CD4-positive, alpha-beta T cell treated with Interleukin-1 beta for 1 hour (primary cell): ENCODE results near the gene POLR2E.
"Not testable (repeated sequence)": the region's sequence is repeated elsewhere in the genome, so short reads cannot be mapped to it uniquely, and the experiment has no call there.

Experiments
- DNase-seq, 2 donors: peaks; one replicate each; pipeline ENCODE4 v3.0.0-alpha.2; 2020 to 2022

The POLR2E gene

DNA sequence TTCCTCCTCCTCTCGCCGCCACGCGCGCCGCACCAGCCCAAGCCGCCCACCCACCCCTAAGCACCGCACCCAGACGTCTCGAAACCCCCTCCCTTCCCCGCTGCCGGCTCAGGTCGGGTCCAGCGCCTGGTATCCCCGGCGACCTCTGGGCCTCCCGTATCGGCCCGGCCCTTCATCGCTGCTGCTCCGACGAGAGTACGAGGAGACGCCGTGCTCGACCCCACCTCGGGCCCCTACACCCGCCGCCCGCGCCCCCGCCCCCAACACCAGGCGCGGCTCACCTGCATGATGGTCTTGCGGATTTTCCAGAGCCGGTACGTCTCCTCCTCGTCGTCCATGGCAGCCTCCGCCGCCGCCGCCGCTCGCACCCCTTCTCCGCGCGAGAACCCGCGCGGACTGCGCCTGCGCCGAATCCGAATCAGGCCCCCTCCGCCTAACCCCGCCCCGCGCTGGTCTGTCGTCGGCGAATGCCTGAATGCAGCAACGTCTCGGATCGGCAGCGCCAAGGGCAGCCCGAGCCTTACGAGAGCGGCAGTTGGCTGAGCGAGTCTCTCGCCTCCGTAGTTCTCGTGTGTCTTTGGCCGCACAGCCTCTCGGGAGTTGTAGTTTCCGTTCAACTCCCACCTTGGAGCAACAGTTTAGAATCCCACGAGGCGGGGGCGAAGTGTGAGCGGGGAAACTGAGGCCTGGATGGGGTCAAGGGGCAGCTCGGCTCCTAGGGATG lies at the start of gene POLR2E:
Gene POLR2E, minus strand, starts transcription at position 398 of the 724 bp plus-strand sequence. Its CDS starts 60 bp downstream, at position 338.
- DNase-seq, result peak; percentile 98

GRCh38 chr19:1144741-1145140 lies 49.6 kb upstream of the POLR2E start:
- no peak for DNase-seq

DNA sequence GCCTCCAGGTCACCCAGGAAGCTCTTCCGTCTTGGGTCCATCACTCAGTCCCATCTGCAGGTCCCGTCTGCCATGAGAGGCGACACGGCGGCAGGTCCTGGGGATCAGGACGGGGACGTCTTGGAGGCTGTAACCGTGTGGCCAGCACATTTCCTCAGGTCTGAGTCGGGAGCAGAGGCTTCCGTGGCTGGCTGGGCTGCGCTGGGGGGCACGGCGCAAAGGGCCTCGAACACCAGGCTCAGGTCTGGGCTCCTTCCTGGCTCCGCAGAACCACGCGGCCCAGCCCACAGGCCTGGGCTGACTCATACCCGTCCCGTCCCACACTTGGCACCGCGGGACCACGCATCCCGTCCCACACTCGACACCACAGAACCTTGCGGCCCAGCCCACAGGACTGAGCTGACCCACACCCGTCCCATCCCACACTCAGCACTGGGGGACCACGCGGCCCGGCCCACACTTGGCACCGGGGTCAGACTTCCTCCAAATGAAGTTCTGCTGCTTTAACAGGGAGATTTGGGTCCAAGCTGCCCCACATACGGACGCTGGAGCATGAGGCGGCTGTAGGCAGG lies 48.7 kb upstream of the POLR2E start:
- no peak for DNase-seq

DNA sequence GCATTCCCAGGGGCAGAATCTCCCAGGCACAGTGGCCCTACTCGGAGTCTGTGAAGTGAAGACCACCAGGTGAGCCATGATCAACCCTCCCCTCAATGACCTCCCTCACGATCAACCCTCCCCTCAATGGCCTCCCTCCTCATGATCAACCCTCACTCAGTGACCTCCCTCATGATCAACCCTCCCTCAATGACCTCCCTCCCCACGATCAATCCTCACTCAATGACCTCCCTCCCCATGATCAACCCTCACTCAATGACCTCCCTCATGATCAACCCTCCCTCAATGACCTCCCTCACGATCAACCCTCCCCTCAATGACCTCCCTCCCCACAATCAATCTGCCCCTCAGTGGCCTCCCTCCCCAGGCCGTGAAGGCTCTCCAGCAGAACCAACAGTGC lies 46.8 kb upstream of the POLR2E start:
- DNase-seq, result no peak

- no peak for DNase-seq
Observed at GRCh38 chr19:1140272-1141027, 45.3 kb upstream of the POLR2E start.

- no peak for DNase-seq
Observed at GRCh38 chr19:1139126-1139525, 44.0 kb upstream of the POLR2E start.

GRCh38 chr19:1138121-1138520 lies 42.9 kb upstream of the POLR2E start:
- DNase-seq, result no peak

DNA sequence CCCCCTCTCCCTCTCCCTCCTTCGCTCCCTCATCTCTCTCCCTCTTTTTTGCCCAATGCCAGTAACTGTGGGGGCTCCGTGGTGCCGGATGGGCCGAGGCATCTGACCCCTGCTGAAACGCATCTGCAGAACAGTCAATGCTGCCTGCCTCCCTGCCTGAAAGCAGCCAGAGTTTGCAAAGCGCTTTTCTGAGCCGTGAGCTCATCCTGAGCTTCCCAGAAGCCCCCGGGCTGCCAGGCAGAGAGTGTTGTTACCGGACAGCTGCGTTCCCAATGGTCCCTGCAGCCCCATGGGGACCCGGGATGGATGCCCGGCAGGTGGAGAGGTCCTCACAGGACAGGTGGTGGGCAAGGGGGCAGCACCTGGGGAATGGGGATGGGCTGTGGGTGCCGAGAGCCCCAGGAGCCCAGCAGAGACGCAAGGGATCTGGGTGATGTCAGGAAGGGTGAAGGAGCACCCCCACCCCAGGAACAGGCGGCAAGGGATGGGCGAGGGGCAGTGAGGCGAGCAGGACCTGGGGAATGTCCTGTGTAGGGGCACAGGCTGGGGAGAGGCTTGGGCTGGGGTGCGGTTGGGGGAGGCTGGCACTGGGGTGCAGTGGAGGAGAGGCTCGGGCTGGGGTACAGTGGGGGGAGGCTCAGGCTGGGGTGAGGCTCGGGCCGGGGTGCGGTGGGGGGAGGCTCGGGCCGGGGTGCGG lies 41.6 kb upstream of the POLR2E start:
- DNase-seq, result no peak

DNA sequence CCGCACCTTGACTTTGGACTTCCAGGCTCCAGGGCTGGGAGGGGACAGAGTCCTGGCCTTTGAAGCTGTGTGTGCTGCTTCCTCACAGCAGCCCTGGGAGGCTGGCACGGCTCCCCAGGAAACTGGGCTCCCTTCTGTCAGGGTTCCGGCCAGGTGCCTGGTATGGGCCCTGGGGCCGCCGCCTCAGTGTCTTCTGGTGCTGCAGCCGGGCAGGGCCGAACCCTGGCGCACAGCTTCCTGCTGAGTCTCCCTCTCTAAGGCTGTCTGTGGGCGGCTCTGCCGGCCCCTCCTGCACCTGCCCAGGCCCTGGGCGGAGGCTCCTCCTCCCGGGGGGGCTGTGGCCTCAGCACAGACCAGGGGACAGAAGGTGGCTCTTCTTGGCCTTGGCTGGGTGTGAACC lies 41.0 kb upstream of the POLR2E start:
- DNase-seq, result no peak

GRCh38 chr19:1135454-1135853 lies 40.3 kb upstream of the POLR2E start:
- DNase-seq, result no peak

- DNase-seq, result no peak
Observed at GRCh38 chr19:1134431-1134830, 39.3 kb upstream of the POLR2E start.

DNA sequence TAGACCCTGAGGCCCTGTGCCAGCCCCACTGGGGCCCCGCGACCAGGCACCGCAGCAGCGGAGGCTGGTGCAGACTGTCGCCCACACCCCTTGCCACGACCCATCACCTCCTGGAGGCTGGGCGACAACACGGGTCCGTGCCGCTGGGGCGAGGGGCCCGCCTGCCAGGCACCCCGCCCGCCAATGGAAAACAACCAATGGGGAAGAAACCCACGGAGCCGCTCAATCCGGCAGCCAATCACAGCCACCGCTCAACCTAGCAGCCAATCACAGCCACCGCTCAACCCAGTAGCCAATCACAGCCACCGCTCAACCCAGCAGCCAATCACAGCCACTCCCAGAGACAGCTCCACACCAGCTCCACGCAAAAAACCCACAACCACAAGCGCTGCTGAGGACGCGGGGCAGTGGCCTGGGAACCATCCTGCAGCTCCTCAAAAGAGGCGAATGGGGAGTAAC lies 38.3 kb upstream of the POLR2E start:
- peak; percentile 86 to 89 for DNase-seq

GRCh38 chr19:1132552-1133383 lies 37.6 kb upstream of the POLR2E start:
- peak; percentile 42 to 53 for DNase-seq

DNA sequence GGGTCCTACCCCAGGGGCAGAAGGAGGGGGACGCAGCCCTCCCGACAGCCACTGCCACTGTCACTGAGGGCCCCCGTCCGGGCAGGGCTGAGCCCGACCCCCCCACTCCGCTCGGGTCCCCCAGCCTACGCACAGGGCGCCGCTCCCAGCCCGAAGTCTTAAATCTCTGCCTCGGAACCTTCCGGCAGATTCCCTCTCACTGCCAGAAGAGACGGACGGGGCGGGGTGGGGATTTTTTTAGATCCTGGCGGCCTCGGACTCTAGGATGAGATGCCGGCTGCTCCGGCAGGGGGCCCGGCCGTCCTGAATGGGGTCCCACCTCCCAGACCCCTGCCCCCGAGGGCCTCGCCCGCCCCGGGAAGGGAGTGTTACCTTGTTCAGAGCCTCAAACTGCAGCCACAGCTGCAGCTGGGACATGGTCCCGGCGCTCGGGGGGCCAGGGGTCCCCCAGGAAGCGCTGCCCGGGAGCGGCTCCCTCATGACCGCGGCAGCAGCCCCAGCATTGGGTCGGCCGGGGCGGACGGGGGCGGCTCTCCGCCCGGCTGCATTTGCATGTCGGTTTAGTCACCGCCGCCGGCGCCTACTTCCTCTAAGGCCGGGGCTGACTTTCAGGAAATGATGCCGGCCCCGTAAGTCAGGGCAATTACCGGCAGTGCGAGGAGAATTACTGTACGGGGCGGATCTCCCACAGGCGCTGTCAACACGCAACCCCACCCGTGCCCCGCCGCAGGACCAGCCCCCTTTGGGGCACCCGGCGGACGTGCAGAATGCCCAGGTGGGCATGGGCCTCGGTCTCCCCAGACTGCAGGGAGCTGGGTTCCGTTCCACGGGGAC lies 36.8 kb upstream of the POLR2E start:
- DNase-seq, result peak; percentile 86 to 87

GRCh38 chr19:1130771-1131717 lies 35.9 kb upstream of the POLR2E start:
- DNase-seq, result peak; percentile 26 to 51

DNA sequence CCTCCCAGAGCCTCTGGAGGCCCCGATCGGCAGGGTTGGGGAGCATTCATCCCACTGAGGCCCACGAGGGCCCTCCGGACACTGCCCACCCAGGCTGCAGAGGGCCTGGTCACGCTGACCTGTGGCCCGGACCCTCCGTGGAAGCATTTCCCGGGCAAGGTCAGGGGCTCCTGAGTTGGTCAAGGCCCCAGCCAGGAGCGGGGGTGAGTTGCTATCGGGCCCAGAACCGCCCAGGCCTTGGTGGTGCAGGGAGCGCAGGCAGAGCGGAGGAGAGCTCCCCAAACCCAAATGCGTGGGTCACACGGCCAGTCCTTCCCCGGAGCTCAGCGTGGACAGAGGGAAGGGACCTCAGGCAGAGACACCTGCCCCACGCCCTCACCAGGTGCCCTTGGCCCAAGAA lies 34.4 kb upstream of the POLR2E start:
- no peak for DNase-seq

GRCh38 chr19:1129084-1129483 lies 33.9 kb upstream of the POLR2E start:
- DNase-seq, result not testable (repeated sequence)

DNA sequence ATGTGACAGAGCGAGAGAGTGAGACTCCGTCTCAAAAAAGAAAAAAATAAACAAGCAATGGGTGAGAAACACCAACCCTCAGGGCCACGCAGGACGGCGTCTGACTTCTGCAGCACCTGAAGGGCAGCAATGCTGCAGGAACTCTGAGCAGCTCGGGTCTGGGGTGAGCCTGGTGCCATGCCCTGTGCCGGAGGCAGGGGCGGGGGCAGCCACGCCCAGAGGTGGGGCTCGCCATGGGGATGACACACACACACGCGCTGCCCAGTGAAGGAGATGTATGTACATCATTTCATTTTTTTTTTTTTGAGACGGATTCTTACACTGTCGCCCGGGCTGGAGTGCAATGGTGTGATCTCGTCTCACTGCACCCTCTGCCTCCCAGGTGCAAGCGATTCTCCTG lies 32.9 kb upstream of the POLR2E start:
- no peak for DNase-seq

GRCh38 chr19:1126984-1127760 lies 32.0 kb upstream of the POLR2E start:
- no peak for DNase-seq
